SK-N-SH (cell line): ENCODE results near the gene MPPED2. TPM values are rescaled to one million over a fixed set of nuclear protein-coding genes. Genes with fewer than 3 reads are reported as not detected.

Source experiments
- CTCF ChIA-PET: fragments of 300-600, 350-600 bp; formaldehyde crosslinking; extraction: SDS; loops from one replicate; lab custom pipeline; 2021; lab: Yijun Ruan, JAX
- POLR2A ChIA-PET: fragments of 350-600 bp; sonication (Branson Sonifier 250); formaldehyde crosslinking; extraction: SDS; loops from one replicate; lab custom pipeline; 2020; ENCODE audit warnings: antibody characterized with exemption, inconsistent platforms; lab: Yijun Ruan, JAX
- DNase-seq: peaks from one replicate; pipeline ENCODE4 v3.0.0; 2012
- H2AFZ ChIP-seq: fragments of 200-600 bp; sonication (generic); 2 replicates; pipeline ENCODE4 v1.8.1; 2016; ENCODE audit warnings: antibody characterized with exemption, mild to moderate bottlenecking, low read depth
- H3F3A ChIP-seq: fragments of 200-600 bp; sonication (generic); replicated peaks from 2 replicates; pipeline ENCODE3; 2016; ENCODE audit warnings: antibody characterized with exemption, mild to moderate bottlenecking; ENCODE audit not compliant: insufficient read depth
- H3K27ac ChIP-seq, 2 experiments: fragments of 200-500 bp in 1 of 2; fragments of 200-600 bp in 1 of 2; sonication (Bioruptor generic) in 1 of 2; sonication (generic), shearing (Covaris generic) in 1 of 2; 2 replicates each; pipeline versions ENCODE4 v1.5.1 to v1.6.1; 2014 to 2016; ENCODE audit warnings: low read depth in 2 of 2, inconsistent platforms in 1 of 2, low read length in 1 of 2, mild to moderate bottlenecking in 1 of 2, mixed read lengths in 1 of 2
- H3K27me3 ChIP-seq: fragments of 200-600 bp; sonication (generic), shearing (Covaris generic); 2 replicates; pipeline ENCODE4 v1.6.1; 2016; ENCODE audit warnings: mixed run types; ENCODE audit not compliant: insufficient read depth
- H3K36me3 ChIP-seq, 2 experiments: fragments of 200-500 bp in 1 of 2; fragments of 200-600 bp in 1 of 2; sonication (Bioruptor generic) in 1 of 2; sonication (generic) in 1 of 2; replicated peaks in 1 of 2; 2 replicates each; pipeline versions ENCODE3 to v1.5.1; 2014 to 2016; ENCODE audit warnings: low read length in 1 of 2, mild to moderate bottlenecking in 1 of 2; ENCODE audit not compliant: insufficient read depth in 2 of 2, control insufficient read depth in 1 of 2
- H3K4me1 ChIP-seq, 2 experiments: fragments of 200-500 bp in 1 of 2; fragments of 200-600 bp in 1 of 2; sonication (Bioruptor generic) in 1 of 2; sonication (generic), shearing (Covaris generic) in 1 of 2; 2 replicates each; pipeline versions ENCODE4 v1.5.1 to v1.6.1; 2014 to 2016; ENCODE audit warnings: low read depth in 1 of 2, low read length in 1 of 2, mixed run types in 1 of 2; ENCODE audit not compliant: insufficient read depth in 2 of 2, control insufficient read depth in 1 of 2
- H3K4me2 ChIP-seq: fragments of 200-600 bp; sonication (generic), shearing (Covaris generic); 2 replicates; pipeline ENCODE4 v1.6.1; 2017; ENCODE audit warnings: mixed run types
- H3K4me3 ChIP-seq, 2 experiments: fragments of 200-500 bp in 1 of 2; fragments of 200-600 bp in 1 of 2; sonication (Bioruptor generic) in 1 of 2; sonication (generic), shearing (Covaris generic) in 1 of 2; 2 replicates each; pipeline versions ENCODE4 v1.5.1 to v1.8.1; 2014 to 2016; ENCODE audit warnings: low read depth in 2 of 2, inconsistent platforms in 1 of 2, low read length in 1 of 2, mild to moderate bottlenecking in 1 of 2, mixed read lengths in 1 of 2, moderate library complexity in 1 of 2
- H3K79me2 ChIP-seq: fragments of 200-600 bp; sonication (generic); 2 replicates; pipeline ENCODE4 v1.8.1; 2017; ENCODE audit warnings: mild to moderate bottlenecking; ENCODE audit not compliant: insufficient read depth
- H3K9ac ChIP-seq: fragments of 200-600 bp; sonication (generic); 2 replicates; pipeline ENCODE4 v1.6.1; 2017; ENCODE audit warnings: mixed run types
- H3K9me2 ChIP-seq: fragments of 200-600 bp; sonication (generic); 2 replicates; pipeline ENCODE4 v1.6.1; 2017; ENCODE audit warnings: mixed run types
- H3K9me3 ChIP-seq: fragments of 200-600 bp; sonication (generic); 2 replicates; pipeline ENCODE4 v1.6.1; 2017; ENCODE audit warnings: mixed run types, mild to moderate bottlenecking, moderate library complexity
- H4K20me1 ChIP-seq: fragments of 200-600 bp; sonication (generic); 2 replicates; pipeline ENCODE4 v1.6.1; 2017; ENCODE audit warnings: mild to moderate bottlenecking, mixed run types; ENCODE audit not compliant: insufficient read depth
- CHD2 ChIP-seq: fragments of 150-350 bp; IDR thresholded peaks from 2 replicates; pipeline ENCODE4 v1.6.1; 2018; ENCODE audit warnings: low read length; ENCODE audit not compliant: partially characterized antibody
- ELF1 ChIP-seq: IDR thresholded peaks from 2 replicates; pipeline ENCODE4 v1.4.0; 2012
- FOSL2 ChIP-seq: IDR thresholded peaks from 2 replicates; pipeline ENCODE4 v1.4.0; 2012; ENCODE audit warnings: low read depth, mild to moderate bottlenecking, moderate library complexity, borderline replicate concordance
- GABPA ChIP-seq: IDR thresholded peaks from 2 replicates; pipeline ENCODE4 v1.4.0; 2012; ENCODE audit warnings: low read depth, mild to moderate bottlenecking
- GATA2 ChIP-seq: sonication (generic); formaldehyde crosslinking; IDR thresholded peaks from 2 replicates; pipeline ENCODE4 v1.5.0; 2020; ENCODE audit warnings: mild to moderate bottlenecking, missing genetic modification reagents
- MAX ChIP-seq: IDR thresholded peaks from 2 replicates; pipeline ENCODE4 v1.4.0; 2012; ENCODE audit warnings: low read depth
- MEF2A ChIP-seq: IDR thresholded peaks from 2 replicates; pipeline ENCODE4 v1.4.0; 2012; ENCODE audit warnings: low read depth, borderline replicate concordance
- NFIC ChIP-seq: IDR thresholded peaks from 2 replicates; pipeline ENCODE4 v1.4.0; 2012; ENCODE audit warnings: borderline replicate concordance
- POLR2AphosphoS5 ChIP-seq: IDR thresholded peaks from 2 replicates; pipeline ENCODE4 v1.6.1; 2012; ENCODE audit warnings: low read depth, low read length
- RAD21 ChIP-seq: IDR thresholded peaks from 2 replicates; pipeline ENCODE4 v1.6.1; 2012; ENCODE audit warnings: mild to moderate bottlenecking, low read length
- SIN3A ChIP-seq: IDR thresholded peaks from 2 replicates; pipeline ENCODE4 v1.6.1; 2012; ENCODE audit warnings: low read depth, mild to moderate bottlenecking, low read length, moderate library complexity, borderline replicate concordance
- SMC3 ChIP-seq: IDR thresholded peaks from 2 replicates; pipeline ENCODE4 v1.6.1; 2012; ENCODE audit warnings: low read depth, low read length, improper control_type of control experiment
- TCF12 ChIP-seq: IDR thresholded peaks from 2 replicates; pipeline ENCODE4 v1.4.0; 2012
- TEAD4 ChIP-seq: IDR thresholded peaks from 2 replicates; pipeline ENCODE4 v1.4.0; 2012; ENCODE audit warnings: mild to moderate bottlenecking, borderline replicate concordance; ENCODE audit not compliant: insufficient read depth
- USF1 ChIP-seq: IDR thresholded peaks from 2 replicates; pipeline ENCODE4 v1.4.0; 2012; ENCODE audit warnings: low read depth, borderline replicate concordance
- YY1 ChIP-seq: IDR thresholded peaks from 2 replicates; pipeline ENCODE4 v1.4.0; 2012; ENCODE audit warnings: low read depth, mild to moderate bottlenecking
- WGBS: methylation state at CpG from one replicate; pipeline ENCODE4 v1.1.6; 2017; ENCODE audit warnings: low lambda C conversion rate; 5-methylcytosine and 5-hydroxymethylcytosine counted together
- polyA plus RNA-seq, 3 experiments: library from polyadenylated mRNA; depleted of rRNA; stranded (reverse); fragments of >200 nt; gene quantifications; 2 replicates each; pipeline ENCODE4 v1.2.3, GENCODE V29; 2012
- TF ChIP-seq, protein P1 (sequence below): IDR thresholded peaks from 2 replicates; pipeline ENCODE4; 2012
- TF ChIP-seq, protein P2 (sequence below): fragments of 150-350 bp; IDR thresholded peaks from 2 replicates; pipeline ENCODE4 v1.6.1; 2017; ENCODE audit warnings: antibody characterized with exemption, low read length, low read depth, borderline replicate concordance
- TF ChIP-seq, protein P3 (sequence below): fragments of 200-600 bp; sonication (generic); IDR thresholded peaks from 2 replicates; pipeline ENCODE4 v1.6.1; 2017; ENCODE audit warnings: antibody characterized with exemption, mild to moderate bottlenecking, moderate library complexity

Gene MPPED2
- polyA plus RNA-seq, 1 of the 3 experiments (the other 2 are of a cell fraction), result 0.05 TPM

GRCh38 chr11:30546334-30546733 is 39.8 kb downstream of the MPPED2 start:
- POLR2A ChIA-PET, result no interaction called here
- WGBS, result 9% methylated on average over 1 of the region's 1 CpG
- H3K9me2 ChIP-seq, result no peaks in the 10 kb centered on the region

DNA sequence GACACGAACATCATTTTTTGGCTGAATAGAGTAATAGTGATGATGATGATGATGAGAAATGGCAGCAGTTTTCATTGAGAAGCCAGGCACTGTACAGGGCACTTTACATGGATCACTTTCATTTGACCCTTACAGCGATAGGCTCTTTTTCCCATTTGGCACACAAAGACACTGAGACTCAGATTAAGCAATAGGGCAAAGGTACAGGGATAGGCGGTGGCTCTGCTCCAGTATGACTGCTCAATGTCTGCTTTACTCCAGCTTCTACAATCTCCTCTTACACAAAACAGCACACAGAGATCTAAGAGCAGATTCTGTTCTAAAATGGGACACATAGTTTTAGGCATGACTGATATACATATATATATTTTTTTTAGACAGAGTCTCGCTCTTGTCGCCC is 40.6 kb downstream of the MPPED2 start:
- CTCF ChIA-PET, result interaction anchor here (1.0 to 1.1 kb wide), 2 partner anchors 9 to 13 kb away, joined by 3 read pairs; no protein-coding TSS in a partner anchor
- Histone ChIP-seq H3K27me3 (no peaks in the 10 kb centered on the region), H3K9ac (no peak overlapping the region), H3K9me3 (no peaks in the 10 kb centered on the region), H2AFZ (no peak overlapping the region), H3K4me3 (no peak overlapping the region), H3K36me3 (no peaks in the 10 kb centered on the region), H3K79me2 (no peaks in the 10 kb centered on the region), H3K27ac (no peak overlapping the region), H3F3A (no peaks in the 10 kb centered on the region), H3K4me1 (peaks cover 0 to 5% of the 10 kb centered on the region in 2 experiments; a peak in 1 of 4 replicates), H3K4me2 (no peak overlapping the region), H4K20me1 (no peaks in the 10 kb centered on the region), H3K9me2 (no peaks in the 10 kb centered on the region)
- POLR2A ChIA-PET, result no interaction called here
- 47% methylated on average over 5 of the region's 5 CpGs for WGBS
- no peak for DNase-seq
- no peak for TF ChIP-seq FOSL2
- no peak for TF ChIP-seq GATA2 (CRISPR knock-in tag)
- TF ChIP-seq YY1, result no peak
- TF ChIP-seq, protein P1, sequence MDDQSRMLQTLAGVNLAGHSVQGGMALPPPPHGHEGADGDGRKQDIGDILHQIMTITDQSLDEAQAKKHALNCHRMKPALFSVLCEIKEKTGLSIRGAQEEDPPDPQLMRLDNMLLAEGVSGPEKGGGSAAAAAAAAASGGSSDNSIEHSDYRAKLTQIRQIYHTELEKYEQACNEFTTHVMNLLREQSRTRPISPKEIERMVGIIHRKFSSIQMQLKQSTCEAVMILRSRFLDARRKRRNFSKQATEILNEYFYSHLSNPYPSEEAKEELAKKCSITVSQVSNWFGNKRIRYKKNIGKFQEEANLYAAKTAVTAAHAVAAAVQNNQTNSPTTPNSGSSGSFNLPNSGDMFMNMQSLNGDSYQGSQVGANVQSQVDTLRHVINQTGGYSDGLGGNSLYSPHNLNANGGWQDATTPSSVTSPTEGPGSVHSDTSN, result no peak
- no peak for TF ChIP-seq NFIC
- TF ChIP-seq CHD2, result no peak
- no peak for TF ChIP-seq POLR2AphosphoS5
- no peak for TF ChIP-seq USF1
- no peak for TF ChIP-seq SMC3
- TF ChIP-seq MEF2A, result no peak
- no peak for TF ChIP-seq SIN3A
- TF ChIP-seq, protein P2, sequence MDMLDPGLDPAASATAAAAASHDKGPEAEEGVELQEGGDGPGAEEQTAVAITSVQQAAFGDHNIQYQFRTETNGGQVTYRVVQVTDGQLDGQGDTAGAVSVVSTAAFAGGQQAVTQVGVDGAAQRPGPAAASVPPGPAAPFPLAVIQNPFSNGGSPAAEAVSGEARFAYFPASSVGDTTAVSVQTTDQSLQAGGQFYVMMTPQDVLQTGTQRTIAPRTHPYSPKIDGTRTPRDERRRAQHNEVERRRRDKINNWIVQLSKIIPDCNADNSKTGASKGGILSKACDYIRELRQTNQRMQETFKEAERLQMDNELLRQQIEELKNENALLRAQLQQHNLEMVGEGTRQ, result no peak
- TF ChIP-seq GABPA, result no peak
- no peak for TF ChIP-seq TEAD4
- no peak for TF ChIP-seq TCF12
- no peak for TF ChIP-seq MAX
- no peak for TF ChIP-seq ELF1
- TF ChIP-seq, protein P3, sequence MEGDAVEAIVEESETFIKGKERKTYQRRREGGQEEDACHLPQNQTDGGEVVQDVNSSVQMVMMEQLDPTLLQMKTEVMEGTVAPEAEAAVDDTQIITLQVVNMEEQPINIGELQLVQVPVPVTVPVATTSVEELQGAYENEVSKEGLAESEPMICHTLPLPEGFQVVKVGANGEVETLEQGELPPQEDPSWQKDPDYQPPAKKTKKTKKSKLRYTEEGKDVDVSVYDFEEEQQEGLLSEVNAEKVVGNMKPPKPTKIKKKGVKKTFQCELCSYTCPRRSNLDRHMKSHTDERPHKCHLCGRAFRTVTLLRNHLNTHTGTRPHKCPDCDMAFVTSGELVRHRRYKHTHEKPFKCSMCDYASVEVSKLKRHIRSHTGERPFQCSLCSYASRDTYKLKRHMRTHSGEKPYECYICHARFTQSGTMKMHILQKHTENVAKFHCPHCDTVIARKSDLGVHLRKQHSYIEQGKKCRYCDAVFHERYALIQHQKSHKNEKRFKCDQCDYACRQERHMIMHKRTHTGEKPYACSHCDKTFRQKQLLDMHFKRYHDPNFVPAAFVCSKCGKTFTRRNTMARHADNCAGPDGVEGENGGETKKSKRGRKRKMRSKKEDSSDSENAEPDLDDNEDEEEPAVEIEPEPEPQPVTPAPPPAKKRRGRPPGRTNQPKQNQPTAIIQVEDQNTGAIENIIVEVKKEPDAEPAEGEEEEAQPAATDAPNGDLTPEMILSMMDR, result no peak
- no peak for TF ChIP-seq RAD21

More at GRCh38 chr11:30546334-30546733, 39.8 kb downstream of the MPPED2 start:
- Histone ChIP-seq H2AFZ (no peak overlapping the region), H3F3A (no peaks in the 10 kb centered on the region)
- no peak for TF ChIP-seq RAD21
- TF ChIP-seq NFIC, result no peak
- TF ChIP-seq, all 33 proteins: peak for 0
- H3K9me3 ChIP-seq, result no peaks in the 10 kb centered on the region
- H3K4me2 ChIP-seq, result no peak overlapping the region
- no peak overlapping the region for H3K27ac ChIP-seq
- no peaks in the 10 kb centered on the region for H4K20me1 ChIP-seq
- CTCF ChIA-PET, result interaction anchor here (1.0 to 1.1 kb wide), 2 partner anchors 10 to 13 kb away, joined by 3 read pairs; no protein-coding TSS in a partner anchor
- peaks cover 0 to 5% of the 10 kb centered on the region in 2 experiments; a peak in 1 of 4 replicates for H3K4me1 ChIP-seq
- no peak for DNase-seq
- no peaks in the 10 kb centered on the region for H3K36me3 ChIP-seq
- no peak overlapping the region for H3K4me3 ChIP-seq
- H3K27me3 ChIP-seq, result no peaks in the 10 kb centered on the region
- no peaks in the 10 kb centered on the region for H3K79me2 ChIP-seq
- H3K9ac ChIP-seq, result no peak overlapping the region
